ENCODE measurements around the gene PSMC1. TPM values are rescaled to one million over a fixed set of nuclear protein-coding genes. Genes with fewer than 3 reads are reported as not detected.
"Not testable (repeated sequence)": the region's sequence is repeated elsewhere in the genome, so short reads cannot be mapped to it uniquely, and the experiment has no call there.

Gene PSMC1
- 661 and 696 TPM in 2 replicates for total RNA-seq (2014; rRNA removed; shearing (Covaris generic))

GRCh38 chr14:90256354-90257131 lies at the start of gene PSMC1:
PSMC1 (plus strand) TSS chr14:90256553; CDS start chr14:90256598, 45 bp downstream.
- DNase-seq (ENCODE audit: low read depth): peak; percentile 96

GRCh38 chr14:90213099-90213748 lies 43.1 kb upstream of the PSMC1 start:
- no peak for DNase-seq (ENCODE audit: low read depth)

- no peak for DNase-seq (ENCODE audit: low read depth)
Measured at GRCh38 chr14:90228478-90228877, 27.9 kb upstream of the PSMC1 start.

GRCh38 chr14:90229942-90230341 lies 26.4 kb upstream of the PSMC1 start:
- DNase-seq (ENCODE audit: low read depth): not testable (repeated sequence)

GRCh38 chr14:90235179-90235976 lies 21.0 kb upstream of the PSMC1 start:
- peak; percentile 69 for DNase-seq (ENCODE audit: low read depth)

- DNase-seq (ENCODE audit: low read depth): no peak
Measured at GRCh38 chr14:90239139-90239538, 17.2 kb upstream of the PSMC1 start.

- DNase-seq (ENCODE audit: low read depth): no peak
Measured at GRCh38 chr14:90242444-90242843, 13.9 kb upstream of the PSMC1 start.

- DNase-seq (ENCODE audit: low read depth): no peak
Measured at GRCh38 chr14:90246936-90247335, 9.4 kb upstream of the PSMC1 start.

GRCh38 chr14:90247441-90247840 lies 8.9 kb upstream of the PSMC1 start:
- not testable (repeated sequence) for DNase-seq (ENCODE audit: low read depth)

- DNase-seq (ENCODE audit: low read depth): no peak
Measured at GRCh38 chr14:90248594-90248993, 7.8 kb upstream of the PSMC1 start.

- DNase-seq (ENCODE audit: low read depth): no peak
Measured at GRCh38 chr14:90253826-90254225, 2.5 kb upstream of the PSMC1 start.

GRCh38 chr14:90255871-90256270 lies 482 bp upstream of the PSMC1 start:
- no peak for DNase-seq (ENCODE audit: low read depth)

GRCh38 chr14:90263748-90264449 lies 7.5 kb downstream of the PSMC1 start:
- DNase-seq (ENCODE audit: low read depth): no peak

- DNase-seq (ENCODE audit: low read depth): no peak
Measured at GRCh38 chr14:90266441-90267154, 10.2 kb downstream of the PSMC1 start.

GRCh38 chr14:90268420-90268819 lies 12.1 kb downstream of the PSMC1 start:
- DNase-seq (ENCODE audit: low read depth): no peak

- no peak for DNase-seq (ENCODE audit: low read depth)
Measured at GRCh38 chr14:90272523-90272922, 16.2 kb downstream of the PSMC1 start.

GRCh38 chr14:90273532-90273931 lies 17.2 kb downstream of the PSMC1 start:
- no peak for DNase-seq (ENCODE audit: low read depth)

GRCh38 chr14:90274019-90274418 lies 17.7 kb downstream of the PSMC1 start:
- peak; percentile 60 for DNase-seq (ENCODE audit: low read depth)

- DNase-seq (ENCODE audit: low read depth): peak; percentile 86
Measured at GRCh38 chr14:90274808-90275457, 18.6 kb downstream of the PSMC1 start.

- DNase-seq (ENCODE audit: low read depth): no peak
Measured at GRCh38 chr14:90275458-90275814, 19.1 kb downstream of the PSMC1 start.

- DNase-seq (ENCODE audit: low read depth): peak; percentile 88
Measured at GRCh38 chr14:90275820-90276219, 19.5 kb downstream of the PSMC1 start.

Data from Daoy (cell line).